Uterus (tissue), 4 donors: ENCODE measurements around the gene CCT3. TPM values are rescaled to one million over a fixed set of nuclear protein-coding genes. Genes with fewer than 3 reads are reported as not detected.
A peak's percentile ranks its signal among the peaks of the same experiment; 100 is the strongest.
"Not testable (repeated sequence)": the region's sequence is repeated elsewhere in the genome, so short reads cannot be mapped to it uniquely, and the experiment has no call there.

ENCODE experiments used
- DNase-seq, 2 donors: peaks; one replicate each; pipeline ENCODE4 v3.0.0-alpha.2; 2019 to 2020
- H3K27ac ChIP-seq, 2 donors: fragments of 200-600 bp; sonication (generic); 1 replicate in 1 of 2; 2 replicates in 1 of 2; pipeline ENCODE4 v1.5.1; 2016 to 2018
- H3K27me3 ChIP-seq, 2 donors: fragments of 200-600 bp; sonication (generic); one replicate each; pipeline ENCODE4 v1.5.1; 2018 to 2019; ENCODE audit warnings: control low read depth in 1 of 2
- H3K36me3 ChIP-seq, 2 donors: fragments of 200-600 bp; sonication (generic); one replicate each; pipeline ENCODE4 v1.5.1; 2019; ENCODE audit warnings: control low read depth in 1 of 2
- H3K4me1 ChIP-seq, 2 donors: fragments of 200-600 bp; sonication (generic); one replicate each; pipeline ENCODE4 v1.5.1; 2018 to 2019; ENCODE audit warnings: control low read depth in 1 of 2
- H3K4me3 ChIP-seq, 2 donors: fragments of 200-600 bp; sonication (generic); 1 replicate in 1 of 2; 2 replicates in 1 of 2; pipeline ENCODE4 v1.5.1; 2018 to 2019; ENCODE audit warnings: mild to moderate bottlenecking in 1 of 2
- H3K9me3 ChIP-seq, 2 donors: fragments of 200-600 bp; sonication (generic); one replicate each; pipeline ENCODE4 v1.5.1; 2019; ENCODE audit warnings: control low read depth in 1 of 2
- POLR2A ChIP-seq, 2 donors: fragments of 450-650 bp; IDR thresholded peaks; one replicate each; pipeline ENCODE4 v1.6.1; 2016; ENCODE audit warnings: antibody characterized with exemption in 2 of 2, mild to moderate bottlenecking in 1 of 2, moderate library complexity in 1 of 2
- intact Hi-C: fragments of 100-400 bp; cut with DNase I; formaldehyde crosslinking; loops from one replicate; pipeline ENCODE4 v1.15.1; 2023; ENCODE audit warnings: low total_unique reads
- total RNA-seq, 4 donors: library from RNA; depleted of rRNA in 3 of 4; stranded (reverse); fragments of >200 nt in 3 of 4; gene quantifications; one replicate each; pipeline versions ENCODE4 v1.1.0 to v1.2.4, GENCODE V29; 2014 to 2023
- TF ChIP-seq, protein P1 (sequence below), 4 experiments: fragments of 200-600 bp in 2 of 4; fragments of 450-650 bp in 2 of 4; sonication (generic) in 2 of 4; IDR thresholded peaks; one replicate each; pipeline ENCODE4 v1.5.1; 2016 to 2019; ENCODE audit warnings: antibody characterized with exemption in 4 of 4, mild to moderate bottlenecking in 2 of 4, moderate library complexity in 1 of 4
- donor health status: DM: yes; HTN: yes; CAD: no.

The CCT3 gene
- total RNA-seq, 4 donors from 2014 or later, result 114 to 267 (median 192) TPM

DNA sequence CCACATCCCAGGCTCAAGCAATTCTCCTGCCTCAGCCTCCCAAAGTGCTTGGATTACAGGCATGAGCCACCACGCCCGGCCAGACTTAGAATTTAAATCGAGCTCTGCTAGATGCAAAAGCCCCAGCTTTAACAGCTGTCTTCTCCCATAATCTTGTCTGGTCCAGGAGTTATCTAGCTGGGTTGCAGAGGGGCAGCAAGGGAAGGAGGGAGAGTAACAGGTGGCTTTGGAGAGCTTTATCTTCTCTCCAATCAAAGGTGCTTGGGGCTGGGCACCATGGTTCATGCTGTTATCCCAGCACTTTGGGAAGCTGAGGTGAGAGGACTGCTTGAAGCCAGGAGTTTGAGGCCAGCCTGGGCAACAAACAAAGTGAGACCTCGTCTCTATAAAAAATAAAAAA is 34.8 kb upstream of the CCT3 start:
- Histone ChIP-seq H3K4me3 (no peak overlapping the region), H3K36me3 (no peaks in the 10 kb centered on the region), H3K27me3 (peaks cover 0 to 8% of the 10 kb centered on the region in 2 donors), H3K27ac (no peak overlapping the region), H3K9me3 (no peaks in the 10 kb centered on the region), H3K4me1 (no peaks in the 10 kb centered on the region)
- TF ChIP-seq, protein P1, sequence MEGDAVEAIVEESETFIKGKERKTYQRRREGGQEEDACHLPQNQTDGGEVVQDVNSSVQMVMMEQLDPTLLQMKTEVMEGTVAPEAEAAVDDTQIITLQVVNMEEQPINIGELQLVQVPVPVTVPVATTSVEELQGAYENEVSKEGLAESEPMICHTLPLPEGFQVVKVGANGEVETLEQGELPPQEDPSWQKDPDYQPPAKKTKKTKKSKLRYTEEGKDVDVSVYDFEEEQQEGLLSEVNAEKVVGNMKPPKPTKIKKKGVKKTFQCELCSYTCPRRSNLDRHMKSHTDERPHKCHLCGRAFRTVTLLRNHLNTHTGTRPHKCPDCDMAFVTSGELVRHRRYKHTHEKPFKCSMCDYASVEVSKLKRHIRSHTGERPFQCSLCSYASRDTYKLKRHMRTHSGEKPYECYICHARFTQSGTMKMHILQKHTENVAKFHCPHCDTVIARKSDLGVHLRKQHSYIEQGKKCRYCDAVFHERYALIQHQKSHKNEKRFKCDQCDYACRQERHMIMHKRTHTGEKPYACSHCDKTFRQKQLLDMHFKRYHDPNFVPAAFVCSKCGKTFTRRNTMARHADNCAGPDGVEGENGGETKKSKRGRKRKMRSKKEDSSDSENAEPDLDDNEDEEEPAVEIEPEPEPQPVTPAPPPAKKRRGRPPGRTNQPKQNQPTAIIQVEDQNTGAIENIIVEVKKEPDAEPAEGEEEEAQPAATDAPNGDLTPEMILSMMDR (IDR thresholded peaks at IDR 0.05), result no peak
- no peak for TF ChIP-seq POLR2A (IDR thresholded peaks at IDR 0.05)
- DNase-seq, result no peak
- intact Hi-C loops, result no loop called here

DNA sequence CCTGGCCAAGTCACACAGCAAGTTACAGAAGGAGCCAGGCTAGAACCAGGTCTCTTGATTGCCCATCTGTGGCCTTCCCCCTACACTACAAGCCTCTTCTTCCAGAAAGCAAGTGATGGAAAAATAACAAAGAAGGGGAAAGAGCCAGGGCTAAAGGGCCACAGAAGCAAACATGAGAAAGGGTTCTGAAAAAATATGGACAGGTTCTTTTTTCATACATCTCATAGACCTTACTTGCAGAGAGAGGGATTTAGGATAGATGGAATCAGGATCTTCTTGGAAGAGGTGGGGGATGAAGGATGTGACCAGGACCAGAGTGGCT is 34.1 kb upstream of the CCT3 start:
- Histone ChIP-seq H3K27ac (no peak overlapping the region), H3K4me1 (no peaks in the 10 kb centered on the region), H3K9me3 (no peaks in the 10 kb centered on the region), H3K36me3 (no peaks in the 10 kb centered on the region), H3K27me3 (peaks cover 0 to 8% of the 10 kb centered on the region in 2 donors), H3K4me3 (no peak overlapping the region)
- TF ChIP-seq, protein P1 (IDR thresholded peaks at IDR 0.05), result no peak
- TF ChIP-seq POLR2A (IDR thresholded peaks at IDR 0.05), result no peak
- DNase-seq, result no peak
- intact Hi-C loops, result no loop called here

DNA sequence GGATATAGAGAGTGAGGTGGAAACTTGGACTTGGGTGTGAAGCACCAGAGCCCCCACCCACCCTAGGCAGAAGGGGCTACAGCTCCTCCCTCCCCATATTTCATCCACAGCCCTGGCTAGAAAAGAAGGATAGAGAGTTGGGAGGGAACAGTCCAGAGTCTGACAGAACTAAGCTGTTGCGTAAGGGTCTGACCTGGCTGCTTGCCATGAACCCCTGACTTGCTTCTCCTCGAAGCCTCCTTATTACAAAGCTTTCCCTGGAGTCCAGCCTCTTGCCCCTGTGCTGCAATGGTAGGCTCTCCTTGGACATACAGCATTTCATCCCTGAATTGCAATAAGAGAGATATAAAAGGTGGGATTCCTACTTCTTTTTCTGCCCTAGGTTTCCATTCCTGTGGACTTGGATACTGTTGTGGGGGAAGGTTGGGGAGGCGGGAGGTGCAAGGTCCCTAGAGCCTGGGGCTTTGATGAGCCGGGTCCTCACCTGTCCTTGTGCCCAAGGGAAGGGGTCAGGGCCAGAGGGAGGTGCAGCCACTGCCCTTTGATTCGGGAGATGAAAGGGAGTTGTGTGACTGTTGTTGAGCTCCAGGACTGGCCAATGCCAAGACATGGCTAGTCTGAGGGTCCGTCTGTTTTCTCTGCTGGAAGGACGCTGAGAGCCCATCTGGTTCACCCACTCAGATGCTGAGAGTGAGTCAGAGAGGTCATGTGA is 33.6 kb upstream of the CCT3 start:
- no peaks in the 10 kb centered on the region for H3K4me1 ChIP-seq
- peak; percentile 34 to 58 for DNase-seq
- H3K9me3 ChIP-seq, result no peaks in the 10 kb centered on the region
- H3K27me3 ChIP-seq, result peaks cover 0 to 8% of the 10 kb centered on the region in 2 donors
- intact Hi-C loops, result no loop called here
- TF ChIP-seq POLR2A (IDR thresholded peaks at IDR 0.05), result no peak
- TF ChIP-seq, protein P1 (IDR thresholded peaks at IDR 0.05), result no peak
- H3K4me3 ChIP-seq, result no peak overlapping the region
- H3K27ac ChIP-seq, result no peak overlapping the region
- no peaks in the 10 kb centered on the region for H3K36me3 ChIP-seq

DNA sequence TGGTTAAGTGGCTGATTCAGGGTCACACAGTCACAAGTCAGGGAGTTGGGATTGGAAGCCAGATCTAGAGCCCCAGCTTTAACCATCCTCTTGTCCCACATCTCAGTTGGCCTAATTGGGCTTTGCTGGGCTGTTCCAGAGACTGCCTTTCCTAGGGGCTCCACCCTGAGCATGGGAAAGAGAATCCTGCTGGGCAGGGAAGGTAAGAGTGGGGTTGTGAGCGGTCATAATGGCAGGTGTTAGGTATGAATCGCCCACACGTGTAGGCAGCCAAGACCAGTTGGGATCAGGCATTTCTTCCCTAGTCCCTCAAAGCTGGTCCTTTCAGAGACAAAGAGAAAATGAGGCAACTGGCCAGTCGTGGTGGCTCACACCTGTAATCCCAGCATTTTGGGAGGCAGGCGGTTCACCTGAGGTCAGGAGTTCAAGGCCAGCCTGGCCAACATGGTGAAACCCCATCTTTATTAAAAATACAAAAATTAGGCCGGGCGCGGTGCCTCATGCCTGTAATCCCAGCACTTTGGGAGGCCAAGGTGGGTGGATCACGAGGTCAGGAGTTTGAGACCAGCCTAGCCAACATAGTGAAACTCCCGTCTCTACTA is 31.7 kb upstream of the CCT3 start:
- peak overlapping the region in 1 of 2 donors; percentile 30 for H3K4me3 ChIP-seq
- H3K9me3 ChIP-seq, DNase-seq, H3K4me1 ChIP-seq, H3K27me3 ChIP-seq, H3K36me3 ChIP-seq, H3K27ac ChIP-seq, intact Hi-C loops: not testable (repeated sequence)

DNA sequence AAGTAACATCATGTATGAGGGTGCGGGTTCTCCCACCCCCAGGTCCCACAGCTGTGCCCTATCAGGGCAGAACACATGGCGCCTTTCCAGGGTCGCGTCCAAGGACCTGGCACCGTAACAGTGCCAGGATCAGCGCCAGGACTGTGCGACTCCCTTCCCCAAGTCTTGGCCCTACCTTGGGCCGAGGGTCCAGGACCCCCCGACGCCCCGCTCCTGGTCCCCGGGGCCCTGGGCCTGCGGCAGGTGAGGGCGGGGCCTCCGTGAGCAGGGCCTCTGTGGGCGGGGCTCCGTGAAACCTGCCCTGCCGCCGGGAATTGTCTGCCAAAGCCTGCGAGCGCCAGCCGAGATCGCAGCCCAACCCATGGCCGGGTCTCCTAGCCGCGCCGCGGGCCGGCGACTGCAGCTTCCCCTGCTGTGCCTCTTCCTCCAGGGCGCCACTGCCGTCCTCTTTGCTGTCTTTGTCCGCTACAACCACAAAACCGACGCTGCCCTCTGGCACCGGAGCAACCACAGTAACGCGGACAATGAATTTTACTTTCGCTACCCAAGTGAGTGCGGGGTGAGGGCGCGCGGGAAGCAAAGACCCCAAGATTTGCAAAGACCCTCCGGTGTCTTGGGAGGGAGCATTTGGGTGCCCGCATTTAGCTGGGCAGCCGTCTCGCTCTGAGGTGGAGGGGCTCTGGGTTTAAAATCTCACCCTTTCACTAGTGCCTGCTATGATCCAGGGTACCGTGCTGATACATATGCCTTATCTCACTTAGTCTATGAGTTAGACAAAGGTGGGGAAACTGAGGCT is 31.0 kb upstream of the CCT3 start, which contains the start of gene RHBG:
Gene RHBG (plus strand): TSS at position 323 of the 796 bp plus-strand sequence. CDS start 39 bp downstream, at position 362.
- Histone ChIP-seq H3K4me3 (peak within 1 kb of the TSS; percentile 16 to 30), H3K27me3 (peaks cover 0 to 8% of the 10 kb centered on the region in 2 donors)
- intact Hi-C loops, result no loop called here

More for the DNA sequence above, 31.0 kb upstream of the CCT3 start, which contains the start of gene RHBG:
- TF ChIP-seq, protein P1 (IDR thresholded peaks at IDR 0.05), result no peak
- no peak for TF ChIP-seq POLR2A (IDR thresholded peaks at IDR 0.05)
- DNase-seq, result no peak
- H3K27ac ChIP-seq, result no peak within 1 kb of the TSS
- no peaks in the 10 kb centered on the region for H3K36me3 ChIP-seq
- no peaks in the 10 kb centered on the region for H3K9me3 ChIP-seq
- H3K4me1 ChIP-seq, result no peaks in the 10 kb centered on the region
